ENCODE data around the gene MAN1C1. TPM values are rescaled to one million over a fixed set of nuclear protein-coding genes. Genes with fewer than 3 reads are reported as not detected.

Gene MAN1C1
- total RNA-seq, 1 experiment from 2014 or later: 9.3 TPM

DNA sequence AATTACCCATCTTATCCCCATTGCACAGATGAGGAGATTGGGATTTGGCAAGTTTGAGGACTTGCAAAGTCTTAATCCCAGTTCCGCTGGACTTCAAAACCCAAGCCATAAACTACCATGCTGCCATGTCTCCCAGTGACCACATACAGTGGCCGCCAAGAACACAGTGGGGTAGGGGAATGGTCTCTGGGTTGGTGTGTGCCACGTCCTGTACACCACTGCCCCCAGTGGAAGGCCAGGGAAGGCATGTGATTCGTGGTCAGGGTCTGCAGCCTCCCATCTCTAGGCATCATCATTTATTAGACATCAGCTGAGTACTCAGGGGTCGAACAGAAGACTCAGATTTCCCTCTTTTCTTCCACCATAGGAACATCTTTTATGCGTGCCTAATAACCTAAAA lies 76.0 kb downstream of the MAN1C1 start:
- TF ChIP-seq, protein P1, sequence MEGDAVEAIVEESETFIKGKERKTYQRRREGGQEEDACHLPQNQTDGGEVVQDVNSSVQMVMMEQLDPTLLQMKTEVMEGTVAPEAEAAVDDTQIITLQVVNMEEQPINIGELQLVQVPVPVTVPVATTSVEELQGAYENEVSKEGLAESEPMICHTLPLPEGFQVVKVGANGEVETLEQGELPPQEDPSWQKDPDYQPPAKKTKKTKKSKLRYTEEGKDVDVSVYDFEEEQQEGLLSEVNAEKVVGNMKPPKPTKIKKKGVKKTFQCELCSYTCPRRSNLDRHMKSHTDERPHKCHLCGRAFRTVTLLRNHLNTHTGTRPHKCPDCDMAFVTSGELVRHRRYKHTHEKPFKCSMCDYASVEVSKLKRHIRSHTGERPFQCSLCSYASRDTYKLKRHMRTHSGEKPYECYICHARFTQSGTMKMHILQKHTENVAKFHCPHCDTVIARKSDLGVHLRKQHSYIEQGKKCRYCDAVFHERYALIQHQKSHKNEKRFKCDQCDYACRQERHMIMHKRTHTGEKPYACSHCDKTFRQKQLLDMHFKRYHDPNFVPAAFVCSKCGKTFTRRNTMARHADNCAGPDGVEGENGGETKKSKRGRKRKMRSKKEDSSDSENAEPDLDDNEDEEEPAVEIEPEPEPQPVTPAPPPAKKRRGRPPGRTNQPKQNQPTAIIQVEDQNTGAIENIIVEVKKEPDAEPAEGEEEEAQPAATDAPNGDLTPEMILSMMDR (conservative IDR thresholded peaks at IDR 0.05): peak; percentile 74
- peak; percentile 68 for DNase-seq

More for the DNA sequence above, 76.0 kb downstream of the MAN1C1 start:
- no peaks in the 10 kb centered on the region for H3K23me2 ChIP-seq (ENCODE audit: insufficient read length, low read depth, low read length, poor library complexity, severe bottlenecking)
- H4K5ac ChIP-seq (ENCODE audit: insufficient read length, low read depth, low read length): no peak overlapping the region
- H3K56ac ChIP-seq (ENCODE audit: insufficient read length, low read depth, low read length): no peak overlapping the region
- H3K18ac ChIP-seq (ENCODE audit: insufficient read length, low read depth, low read length): no peak overlapping the region
- no peak overlapping the region for H2BK15ac ChIP-seq (ENCODE audit: low read depth, low read length)
- H2AFZ ChIP-seq (ENCODE audit: low read length): no peak overlapping the region
- no peaks in the 10 kb centered on the region for H3K36me3 Mint-ChIP-seq (ENCODE audit: insufficient read depth in 1 of 3, low read depth in 3 of 3)
- peaks cover 3% of the 10 kb centered on the region; the same call in 1 of the 2 replicates for H3K4me1 ChIP-seq (ENCODE audit: insufficient read depth, low read length)
- H3K27ac Mint-ChIP-seq: peak overlapping the region in 1 of 3 experiments; percentile 65; a peak in 1 of 7 replicates
- no peak overlapping the region for H3T11ph ChIP-seq (ENCODE audit: low read length)
- no peak overlapping the region for H3K4ac ChIP-seq (ENCODE audit: low read depth, low read length)
- H3K4me3 Mint-ChIP-seq: peak overlapping the region in 1 of 2 experiments; percentile 62; a peak in 1 of 5 replicates
- H3K4me1 Mint-ChIP-seq: peaks cover 20 to 24% of the 10 kb centered on the region in 2 experiments
- H3K4me2 ChIP-seq (ENCODE audit: insufficient read depth, insufficient read length, low read length): no peak overlapping the region
- no CpG with 5 or more reads among the region's 6 CpGs for WGBS (ENCODE audit: extremely low coverage, insufficient read length, low lambda C conversion rate)
- H4K20me1 ChIP-seq (ENCODE audit: control insufficient read depth, insufficient read depth, insufficient read length): no peaks in the 10 kb centered on the region
- H3K27me3 Mint-ChIP-seq (ENCODE audit: low read depth): no peaks in the 10 kb centered on the region
- H3K9me3 ChIP-seq (ENCODE audit: control insufficient read depth, low read depth, low read length): no peaks in the 10 kb centered on the region
- no peak overlapping the region for H2BK12ac ChIP-seq (ENCODE audit: insufficient read length, low read depth, low read length)
- no peak overlapping the region for H4K8ac ChIP-seq (replicated peaks; ENCODE audit: insufficient read length, low read depth, low read length)
- H3K23ac ChIP-seq (ENCODE audit: insufficient read length, low read depth, low read length): no peak overlapping the region
- H2AK5ac ChIP-seq (ENCODE audit: insufficient read length, low read length): no peak overlapping the region
- H2BK20ac ChIP-seq (ENCODE audit: low read depth, low read length, poor library complexity, severe bottlenecking): no peak overlapping the region
- no peaks in the 10 kb centered on the region for H3K79me1 ChIP-seq (ENCODE audit: insufficient read depth, low read depth, low read length, poor library complexity, severe bottlenecking)
- no peak overlapping the region for H4K91ac ChIP-seq (ENCODE audit: insufficient read length, low read depth, low read length)
- H2BK5ac ChIP-seq (ENCODE audit: insufficient read length, low read length): no peak overlapping the region
- H3K14ac ChIP-seq (ENCODE audit: insufficient read depth, low read length): no peak overlapping the region
- no peaks in the 10 kb centered on the region for H3K27me3 ChIP-seq (ENCODE audit: insufficient read depth, low read length)
- H3K9ac ChIP-seq (ENCODE audit: extremely low read depth, insufficient read length, low read length): no peak overlapping the region
- H2BK120ac ChIP-seq (ENCODE audit: low read depth, low read length, poor library complexity, severe bottlenecking): no peak overlapping the region
- no peak overlapping the region for H3K27ac ChIP-seq (ENCODE audit: insufficient read length, low read depth, low read length)
- H3K9me3 Mint-ChIP-seq: no peaks in the 10 kb centered on the region
- no peaks in the 10 kb centered on the region; the same call in 1 of the 2 replicates for H3K79me2 ChIP-seq (ENCODE audit: insufficient read depth, low read length)
